PC-9 (cell line): Measurements from ENCODE around the gene NCKIPSD. TPM values are rescaled to one million over a fixed set of nuclear protein-coding genes. Genes with fewer than 3 reads are reported as not detected.

Experiments used
- BruUV-seq: library from RNA; stranded (reverse); fragments of 400-500 nt; replicated peaks from 2 replicates; lab custom pipeline; 2021; lab: Mats Ljungman, UMichigan
- CTCF ChIA-PET: fragments of 300-600 bp; sonication (Branson Sonifier 250); formaldehyde crosslinking; loops from one replicate; lab custom pipeline; 2022; ENCODE audit warnings: antibody characterized with exemption; lab: Charles Lee
- POLR2A ChIA-PET: fragments of 300-600 bp; sonication (Branson Sonifier 250); formaldehyde crosslinking; loops from one replicate; lab custom pipeline; 2022; ENCODE audit warnings: antibody characterized with exemption; ENCODE audit not compliant: unreplicated experiment; lab: Charles Lee
- DNase-seq, 2 experiments: peaks; one replicate each; pipeline versions ENCODE4 v3.0.0 to v3.0.0-alpha.2; 2015 to 2022; ENCODE audit warnings: mixed read lengths in 1 of 2
- H2AFZ ChIP-seq: fragments of 200-600 bp; sonication (generic); 2 replicates; pipeline ENCODE4 v1.8.1; 2017; ENCODE audit warnings: antibody characterized with exemption
- H3F3A ChIP-seq: fragments of 200-600 bp; sonication (generic); 2 replicates; pipeline ENCODE4 v1.8.1; 2017; ENCODE audit warnings: antibody characterized with exemption, mild to moderate bottlenecking, low read depth; ENCODE audit not compliant: insufficient read depth
- H3K27ac ChIP-seq: fragments of 200-600 bp; sonication (generic); 2 replicates; pipeline ENCODE4 v1.6.1; 2016; ENCODE audit warnings: mixed run types
- H3K27me3 ChIP-seq: fragments of 200-600 bp; sonication (generic); 2 replicates; pipeline ENCODE4 v1.6.1; 2016; ENCODE audit warnings: low read depth, mixed run types; ENCODE audit not compliant: insufficient read depth
- H3K36me3 ChIP-seq: fragments of 200-600 bp; sonication (generic); 2 replicates; pipeline ENCODE4 v1.6.1; 2016; ENCODE audit warnings: low read depth, mixed run types
- H3K4me1 ChIP-seq: fragments of 200-600 bp; sonication (generic); replicated peaks from 2 replicates; pipeline ENCODE4 v1.6.1; 2016; ENCODE audit warnings: mixed run types; ENCODE audit not compliant: insufficient read depth
- H3K4me2 ChIP-seq: fragments of 200-600 bp; sonication (generic); 2 replicates; pipeline ENCODE4 v1.6.1; 2017; ENCODE audit warnings: mixed run types
- H3K4me3 ChIP-seq: fragments of 200-600 bp; sonication (generic); 2 replicates; pipeline ENCODE4 v1.6.1; 2016; ENCODE audit warnings: mixed run types
- H3K79me2 ChIP-seq: fragments of 200-600 bp; sonication (generic); 2 replicates; pipeline ENCODE4 v1.6.1; 2017; ENCODE audit warnings: low read depth, mixed run types
- H3K9me2 ChIP-seq: fragments of 200-600 bp; sonication (generic); 2 replicates; pipeline ENCODE4 v1.8.1; 2017; ENCODE audit warnings: mild to moderate bottlenecking; ENCODE audit not compliant: insufficient read depth
- H3K9me3 ChIP-seq: fragments of 200-600 bp; sonication (generic); 2 replicates; pipeline ENCODE4 v1.8.1; 2016; ENCODE audit warnings: low read depth; ENCODE audit not compliant: insufficient read depth
- H4K20me1 ChIP-seq: fragments of 200-600 bp; sonication (generic); 2 replicates; pipeline ENCODE4 v1.8.1; 2017; ENCODE audit not compliant: insufficient read depth
- EZH2 ChIP-seq: fragments of 200-600 bp; sonication (generic); IDR thresholded peaks from 2 replicates; pipeline ENCODE4 v1.8.0; 2017; ENCODE audit warnings: antibody characterized with exemption, low read depth
- intact Hi-C: fragments of 100-400 bp; cut with micrococcal nuclease; formaldehyde crosslinking; loops from one replicate; pipeline ENCODE4 v1.10.0; 2022; ENCODE audit not compliant: unreplicated experiment
- total RNA-seq: library from RNA; stranded (reverse); gene quantifications from 2 replicates; pipeline ENCODE4 v1.2.3, GENCODE V29; 2021
- TF ChIP-seq, protein P1 (sequence below): fragments of 200-600 bp; sonication (generic); conservative IDR thresholded peaks from 2 replicates; pipeline ENCODE4 v1.6.1; 2017; ENCODE audit warnings: mixed run types, antibody characterized with exemption, mild to moderate bottlenecking, moderate library complexity

Gene NCKIPSD
- total RNA-seq, 1 experiment from 2014 or later = 53.3 TPM

DNA sequence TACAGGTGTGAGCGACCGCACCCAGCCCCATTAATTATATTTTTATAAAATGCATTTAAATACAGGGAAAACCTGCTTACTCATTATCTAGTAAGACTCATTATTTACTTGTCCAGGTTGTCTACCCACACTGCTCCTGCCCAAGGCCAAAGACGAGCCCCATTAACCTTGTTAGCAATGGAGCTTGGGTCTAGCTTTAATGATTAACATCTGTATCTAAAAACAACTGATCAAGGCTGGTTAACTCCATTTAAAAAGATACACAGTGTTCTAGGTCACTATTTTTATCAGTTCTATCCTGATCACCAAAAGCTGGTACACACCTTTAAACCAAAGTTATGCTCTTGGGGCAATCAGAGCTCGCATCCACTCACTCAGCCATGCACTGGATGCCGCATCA is 10.4 kb upstream of the NCKIPSD start:
- BruUV-seq = no TSS peak
- TF ChIP-seq, protein P1, sequence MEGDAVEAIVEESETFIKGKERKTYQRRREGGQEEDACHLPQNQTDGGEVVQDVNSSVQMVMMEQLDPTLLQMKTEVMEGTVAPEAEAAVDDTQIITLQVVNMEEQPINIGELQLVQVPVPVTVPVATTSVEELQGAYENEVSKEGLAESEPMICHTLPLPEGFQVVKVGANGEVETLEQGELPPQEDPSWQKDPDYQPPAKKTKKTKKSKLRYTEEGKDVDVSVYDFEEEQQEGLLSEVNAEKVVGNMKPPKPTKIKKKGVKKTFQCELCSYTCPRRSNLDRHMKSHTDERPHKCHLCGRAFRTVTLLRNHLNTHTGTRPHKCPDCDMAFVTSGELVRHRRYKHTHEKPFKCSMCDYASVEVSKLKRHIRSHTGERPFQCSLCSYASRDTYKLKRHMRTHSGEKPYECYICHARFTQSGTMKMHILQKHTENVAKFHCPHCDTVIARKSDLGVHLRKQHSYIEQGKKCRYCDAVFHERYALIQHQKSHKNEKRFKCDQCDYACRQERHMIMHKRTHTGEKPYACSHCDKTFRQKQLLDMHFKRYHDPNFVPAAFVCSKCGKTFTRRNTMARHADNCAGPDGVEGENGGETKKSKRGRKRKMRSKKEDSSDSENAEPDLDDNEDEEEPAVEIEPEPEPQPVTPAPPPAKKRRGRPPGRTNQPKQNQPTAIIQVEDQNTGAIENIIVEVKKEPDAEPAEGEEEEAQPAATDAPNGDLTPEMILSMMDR = no peak
- no peak for TF ChIP-seq EZH2
- Histone ChIP-seq H2AFZ (no peak overlapping the region), H3K9me2 (no peaks in the 10 kb centered on the region), H4K20me1 (peaks cover 85% of the 10 kb centered on the region), H3K27ac (0 out of 2 replicates have a peak overlapping the region, but pooled peaks have one; percentile 29), H3K36me3 (peaks cover 13% of the 10 kb centered on the region), H3K79me2 (peaks cover 69% of the 10 kb centered on the region), H3K4me2 (no peak overlapping the region), H3F3A (peaks cover 47% of the 10 kb centered on the region), H3K4me3 (no peak overlapping the region), H3K4me1 (peaks cover 18% of the 10 kb centered on the region), H3K27me3 (no peaks in the 10 kb centered on the region), H3K9me3 (no peaks in the 10 kb centered on the region)
- intact Hi-C loops = no loop called here
- ChIA-PET POLR2A (interaction anchor here (0.6 to 0.8 kb wide), 3 partner anchors 19 to 226 kb away, joined by 3 to 8 read pairs (median 5); no protein-coding TSS in a partner anchor), CTCF (no interaction called here)
- DNase-seq = no peak

DNA sequence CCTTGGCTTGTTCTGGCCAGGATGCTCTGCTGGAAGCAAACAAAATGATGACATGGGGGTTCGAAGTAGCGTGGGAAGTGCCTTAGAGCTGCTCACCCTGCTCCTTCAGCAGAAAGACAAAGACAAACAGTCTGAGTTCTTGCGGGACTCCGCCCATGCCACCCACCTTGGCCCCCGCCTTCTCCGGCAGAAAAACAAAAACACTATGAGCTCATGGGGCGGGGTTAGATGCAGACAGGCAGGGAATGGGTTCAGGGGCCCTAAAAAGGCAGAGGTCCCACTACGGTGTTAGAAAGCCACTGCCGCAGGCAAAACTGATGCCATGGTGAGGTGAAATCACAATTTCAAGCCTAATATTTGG is 9.7 kb upstream of the NCKIPSD start:
- intact Hi-C loops = no loop called here

DNA sequence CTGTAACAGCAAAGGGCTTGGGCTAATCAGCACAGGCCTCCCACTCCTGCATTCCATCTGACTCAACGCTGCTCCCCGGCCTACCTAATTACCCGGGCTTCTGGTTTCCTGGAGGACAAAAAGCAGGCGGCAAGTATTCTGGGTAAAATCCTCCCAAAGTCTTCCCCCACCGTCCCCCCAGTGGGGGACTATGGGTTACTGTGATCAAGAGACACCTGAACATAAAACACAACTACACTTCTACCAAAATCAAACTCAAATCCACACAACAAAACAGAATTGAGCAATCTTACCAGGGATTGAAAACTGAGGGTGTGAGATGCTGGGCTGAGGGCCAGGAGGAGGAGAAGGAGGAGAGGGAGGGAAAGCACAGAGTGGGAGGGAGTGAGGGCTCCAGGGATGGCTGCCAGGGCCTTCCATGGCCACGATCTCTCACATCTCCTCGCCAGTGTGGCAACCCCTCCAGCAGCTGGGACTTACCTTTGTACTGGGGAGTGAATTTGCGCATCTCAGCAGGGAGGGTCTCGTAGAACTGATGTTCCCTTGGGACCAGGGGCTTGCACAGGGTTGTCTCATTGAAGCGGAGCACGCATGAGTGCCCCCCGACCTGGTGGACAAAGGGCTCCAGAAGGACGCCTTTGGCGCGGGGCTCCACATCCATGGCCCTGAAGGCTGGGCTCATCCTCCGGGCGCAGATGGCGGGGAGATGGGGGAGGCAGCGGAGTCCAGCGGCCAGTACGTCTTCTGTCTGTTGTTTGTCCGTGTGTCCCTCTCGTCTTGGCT is 9.1 kb upstream of the NCKIPSD start:
- Histone ChIP-seq H3K9me2 (no peaks in the 10 kb centered on the region), H4K20me1 (peaks cover 71% of the 10 kb centered on the region), H3F3A (peaks cover 49% of the 10 kb centered on the region), H3K27me3 (no peaks in the 10 kb centered on the region), H3K4me1 (peaks cover 18% of the 10 kb centered on the region), H3K79me2 (peaks cover 56% of the 10 kb centered on the region), H2AFZ (no peak overlapping the region), H3K4me3 (no peak overlapping the region), H3K9me3 (no peaks in the 10 kb centered on the region), H3K27ac (0 out of 2 replicates have a peak overlapping the region, but pooled peaks have one; percentile 34), H3K36me3 (peaks cover 13% of the 10 kb centered on the region), H3K4me2 (peak overlapping the region; percentile 24)
- intact Hi-C loops = no loop called here
- DNase-seq = peak; percentile 64 to 66
- CTCF ChIA-PET = no interaction called here
- TF ChIP-seq, protein P1 = no peak
- POLR2A ChIA-PET = interaction anchor here (0.6 kb wide), 1 partner anchor 19 kb away, joined by 19 read pairs; no protein-coding TSS in a partner anchor
- no TSS peak for BruUV-seq

More for the DNA sequence above, 9.7 kb upstream of the NCKIPSD start:
- H2AFZ ChIP-seq = no peak overlapping the region
- H4K20me1 ChIP-seq = peaks cover 77% of the 10 kb centered on the region
- H3F3A ChIP-seq = peaks cover 49% of the 10 kb centered on the region
- POLR2A ChIA-PET = interaction anchor here (0.5 to 0.8 kb wide), 6 partner anchors 14 to 248 kb away, joined by 3 to 19 read pairs (median 6); no protein-coding TSS in a partner anchor
- H3K4me1 ChIP-seq = peaks cover 18% of the 10 kb centered on the region
- peaks cover 13% of the 10 kb centered on the region for H3K36me3 ChIP-seq
- peak in 1 of 2 experiments; percentile 59 for DNase-seq
- no peak overlapping the region for H3K4me3 ChIP-seq
- H3K9me2 ChIP-seq = no peaks in the 10 kb centered on the region
- TF ChIP-seq, protein P1 = no peak
- TF ChIP-seq EZH2 = no peak
- H3K27ac ChIP-seq = no peak overlapping the region
- no peaks in the 10 kb centered on the region for H3K27me3 ChIP-seq
- no peaks in the 10 kb centered on the region for H3K9me3 ChIP-seq
- no TSS peak for BruUV-seq
- peaks cover 61% of the 10 kb centered on the region for H3K79me2 ChIP-seq
- H3K4me2 ChIP-seq = no peak overlapping the region; the same call in 1 of the 2 replicates
- CTCF ChIA-PET = no interaction called here
